GM12892 (cell line): Measurements from ENCODE around the gene MYB.

Source experiments
- POLR2A ChIP-seq: IDR thresholded peaks from 2 replicates; pipeline ENCODE4 v1.6.1; 2011; ENCODE audit warnings: low read depth, low read length, control low read depth
- POLR2AphosphoS5 ChIP-seq: IDR thresholded peaks from 2 replicates; pipeline ENCODE4 v1.6.1; 2011; ENCODE audit warnings: low read depth, low read length, control low read depth
- TAF1 ChIP-seq: IDR thresholded peaks from 2 replicates; pipeline ENCODE4 v1.6.1; 2011; ENCODE audit warnings: low read depth, mild to moderate bottlenecking, control low read depth, low read length, borderline replicate concordance

DNA sequence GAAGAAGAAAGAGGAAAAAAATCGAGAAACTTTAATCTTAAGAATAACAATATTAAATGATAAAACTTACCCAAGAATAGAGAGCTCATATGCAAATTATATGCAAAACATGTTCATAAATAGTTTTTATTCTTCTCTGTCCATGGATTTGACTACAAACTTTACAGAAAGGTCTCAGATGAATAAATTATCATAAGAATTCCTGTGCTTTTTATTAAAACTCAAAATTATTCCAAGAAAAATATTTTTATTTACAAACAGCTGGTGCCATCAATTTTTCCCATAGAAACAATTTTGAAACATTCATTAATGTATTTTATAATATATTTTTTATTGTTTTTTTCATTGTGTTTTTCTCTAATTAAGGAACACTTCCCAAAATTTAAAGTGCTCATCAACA lies 12.1 kb downstream of the MYB start:
- no peak for TF ChIP-seq POLR2AphosphoS5
- no peak for TF ChIP-seq POLR2A
- no peak for TF ChIP-seq TAF1
